Measurements from ENCODE around the gene HTRA1.

- TF ChIP-seq CTCF (IDR thresholded peaks at IDR 0.05) (no peak), POLR2A (IDR thresholded peaks at IDR 0.05) (no peak)
Measured at GRCh38 chr10:122526892-122527291, 65.5 kb downstream of the HTRA1 start.
